Stimulated activated CD4-positive, alpha-beta T cell treated with anti-CD3 and anti-CD28 coated beads, Interleukin-1b, Interleukin-23, amount 100 ng/mL, for 1 hour (primary cell): ENCODE data around the gene CLSTN1.
"Not testable (repeated sequence)": the region's sequence is repeated elsewhere in the genome, so short reads cannot be mapped to it uniquely, and the experiment has no call there.

ENCODE experiments used
- DNase-seq, 2 donors: peaks; one replicate each; pipeline ENCODE4 v3.0.0-alpha.2; 2020; ENCODE audit warnings: low read depth in 2 of 2

Gene CLSTN1

GRCh38 chr1:9762446-9762845, 61.3 kb downstream of the CLSTN1 start:
- DNase-seq, result not testable (repeated sequence)

GRCh38 chr1:9761855-9762254, 61.9 kb downstream of the CLSTN1 start:
- no peak for DNase-seq

GRCh38 chr1:9760824-9761223, 62.9 kb downstream of the CLSTN1 start:
- no peak for DNase-seq

- DNase-seq, result no peak
Observed at GRCh38 chr1:9759939-9760338, 63.8 kb downstream of the CLSTN1 start.

- no peak for DNase-seq
Observed at GRCh38 chr1:9758559-9759121, 65.1 kb downstream of the CLSTN1 start.

GRCh38 chr1:9755441-9755995, 68.2 kb downstream of the CLSTN1 start:
- DNase-seq, result no peak

- no peak for DNase-seq
Observed at GRCh38 chr1:9753121-9753531, 70.6 kb downstream of the CLSTN1 start.

- no peak for DNase-seq
Observed at GRCh38 chr1:9751971-9752370, 71.8 kb downstream of the CLSTN1 start.

- DNase-seq, result no peak
Observed at GRCh38 chr1:9749361-9749760, 74.4 kb downstream of the CLSTN1 start.

GRCh38 chr1:9748391-9748790, 75.4 kb downstream of the CLSTN1 start:
- DNase-seq, result not testable (repeated sequence)

GRCh38 chr1:9746651-9747050, 77.1 kb downstream of the CLSTN1 start:
- no peak for DNase-seq

GRCh38 chr1:9746211-9746610, 77.6 kb downstream of the CLSTN1 start:
- DNase-seq, result no peak

GRCh38 chr1:9744106-9744799, 79.5 kb downstream of the CLSTN1 start:
- DNase-seq, result no peak

- DNase-seq, result no peak
Observed at GRCh38 chr1:9737671-9738070, 86.1 kb downstream of the CLSTN1 start.

GRCh38 chr1:9737057-9737456, 86.7 kb downstream of the CLSTN1 start:
- no peak for DNase-seq

- no peak for DNase-seq
Observed at GRCh38 chr1:9736241-9736640, 87.5 kb downstream of the CLSTN1 start.

- no peak for DNase-seq
Observed at GRCh38 chr1:9735800-9736199, 88.0 kb downstream of the CLSTN1 start.

- no peak for DNase-seq
Observed at GRCh38 chr1:9733160-9733789, 90.5 kb downstream of the CLSTN1 start.

- no peak for DNase-seq
Observed at GRCh38 chr1:9732123-9732971, 91.4 kb downstream of the CLSTN1 start.

- no peak for DNase-seq
Observed at GRCh38 chr1:9731561-9731960, 92.2 kb downstream of the CLSTN1 start.

GRCh38 chr1:9731051-9731537, 92.7 kb downstream of the CLSTN1 start:
- DNase-seq, result no peak
